Omental fat pad (tissue), 4 donors: ENCODE measurements around the gene PRXL2C. TPM values are rescaled to one million over a fixed set of nuclear protein-coding genes. Genes with fewer than 3 reads are reported as not detected.
A peak's percentile ranks its signal among the peaks of the same experiment; 100 is the strongest.

ENCODE experiments used
- ATAC-seq: fragments of 150-250 bp; one replicate; pipeline ENCODE4 v1.9.1; 2016; ENCODE audit warnings: mild to moderate bottlenecking, moderate library complexity; ENCODE audit not compliant: low FRiP score
- DNase-seq: peaks from one replicate; pipeline ENCODE4 v3.0.0-alpha.2; 2019; ENCODE audit warnings: low spot score
- CTCF ChIP-seq, 3 donors: fragments of 450-650 bp; IDR thresholded peaks; one replicate each; pipeline ENCODE4 v1.5.1; 2016 to 2017; ENCODE audit warnings: antibody characterized with exemption in 3 of 3, mild to moderate bottlenecking in 3 of 3, moderate library complexity in 2 of 3
- total RNA-seq, 4 donors: library from RNA; depleted of rRNA; stranded (reverse); fragments of >200 nt; gene quantifications; one replicate each; pipeline ENCODE4 v1.1.0, GENCODE V29; 2016

Gene PRXL2C
- total RNA-seq, 4 donors from 2014 or later = 16.2 to 31.3 (median 28.0) TPM

DNA sequence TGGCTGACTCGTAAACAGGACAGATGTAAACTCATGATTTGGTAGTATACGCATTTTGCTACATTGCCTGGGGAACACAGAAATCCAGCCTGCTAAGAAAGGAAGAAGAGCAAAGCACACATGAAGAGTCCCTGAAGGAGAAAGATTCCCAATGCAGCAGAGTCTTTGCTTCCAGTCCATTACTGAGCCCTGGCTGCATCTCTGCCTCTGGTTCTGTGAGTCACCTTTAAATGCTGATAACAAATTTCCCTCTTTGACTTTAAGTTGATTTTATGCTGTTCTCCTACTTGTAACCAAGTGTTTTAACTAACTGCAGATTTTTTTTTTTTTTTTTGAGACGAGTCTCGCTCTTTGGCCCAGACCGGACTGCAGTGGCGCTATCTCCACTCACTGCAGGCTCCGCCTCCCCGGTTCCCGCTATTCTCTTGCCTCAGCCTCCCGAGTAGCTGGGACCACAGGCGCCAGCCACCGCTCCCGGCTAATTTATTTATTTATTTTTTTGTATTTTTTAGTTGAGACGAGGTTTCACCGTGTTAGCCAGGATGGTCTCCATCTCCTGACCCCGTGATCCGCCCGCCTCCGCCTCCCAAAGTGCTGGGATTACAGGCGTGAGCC is 8.5 kb upstream of the PRXL2C start:
- no peak for TF ChIP-seq CTCF (IDR thresholded peaks at IDR 0.05)
- DNase-seq (no peak), ATAC-seq (no peak)

- TF ChIP-seq CTCF (IDR thresholded peaks at IDR 0.05) = no peak
- no peak for DNase-seq
- no peak for ATAC-seq
These were observed 6.6 kb upstream of the PRXL2C start for GRCh38 chr9:96661711-96662110.

GRCh38 chr9:96660692-96661248 is 5.7 kb upstream of the PRXL2C start:
- DNase-seq (no peak), ATAC-seq (no peak)
- no peak for TF ChIP-seq CTCF (IDR thresholded peaks at IDR 0.05)

DNA sequence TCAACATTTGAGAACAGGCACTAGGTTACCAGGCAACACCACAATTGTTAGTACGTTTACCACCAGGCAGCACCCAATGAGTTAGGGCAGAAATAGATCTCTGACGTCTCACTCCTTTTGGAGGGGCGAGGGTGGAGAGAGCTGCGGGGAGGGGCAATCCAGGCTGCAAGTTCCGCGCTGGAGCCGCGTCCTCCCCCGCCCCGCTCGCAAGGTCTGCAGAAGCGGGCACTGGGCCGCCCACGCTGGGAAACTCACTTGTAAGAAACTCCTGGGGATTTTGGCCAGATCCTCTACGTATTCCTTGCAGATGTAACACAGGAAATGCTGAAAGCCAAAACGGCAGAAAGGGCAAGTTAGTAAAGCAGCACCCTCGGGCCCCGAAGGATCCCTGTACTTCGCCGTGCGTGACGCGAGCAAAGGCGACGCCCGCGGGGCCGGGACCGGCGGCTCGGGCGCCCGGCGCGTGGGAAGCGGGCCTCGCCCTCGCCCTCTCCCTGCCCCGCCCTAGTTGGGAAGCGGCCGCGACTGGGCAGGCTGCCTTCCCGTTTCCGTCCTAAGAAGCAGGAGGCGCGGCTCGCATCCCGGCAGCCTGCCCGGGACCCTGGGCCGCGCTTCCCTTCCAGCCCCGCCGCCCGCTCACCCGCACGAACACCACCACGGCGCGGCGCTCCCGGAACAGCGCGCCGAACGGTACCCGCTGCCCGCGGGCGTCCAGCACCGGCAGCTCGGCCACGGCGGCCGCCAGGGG is 493 bp downstream of the PRXL2C start:
- ATAC-seq (peak; percentile 90), DNase-seq (peak; percentile 80)
- no peak for TF ChIP-seq CTCF (IDR thresholded peaks at IDR 0.05)

- TF ChIP-seq CTCF (IDR thresholded peaks at IDR 0.05) = no peak
These were observed 3.5 kb downstream of the PRXL2C start for GRCh38 chr9:96651626-96652025.

DNA sequence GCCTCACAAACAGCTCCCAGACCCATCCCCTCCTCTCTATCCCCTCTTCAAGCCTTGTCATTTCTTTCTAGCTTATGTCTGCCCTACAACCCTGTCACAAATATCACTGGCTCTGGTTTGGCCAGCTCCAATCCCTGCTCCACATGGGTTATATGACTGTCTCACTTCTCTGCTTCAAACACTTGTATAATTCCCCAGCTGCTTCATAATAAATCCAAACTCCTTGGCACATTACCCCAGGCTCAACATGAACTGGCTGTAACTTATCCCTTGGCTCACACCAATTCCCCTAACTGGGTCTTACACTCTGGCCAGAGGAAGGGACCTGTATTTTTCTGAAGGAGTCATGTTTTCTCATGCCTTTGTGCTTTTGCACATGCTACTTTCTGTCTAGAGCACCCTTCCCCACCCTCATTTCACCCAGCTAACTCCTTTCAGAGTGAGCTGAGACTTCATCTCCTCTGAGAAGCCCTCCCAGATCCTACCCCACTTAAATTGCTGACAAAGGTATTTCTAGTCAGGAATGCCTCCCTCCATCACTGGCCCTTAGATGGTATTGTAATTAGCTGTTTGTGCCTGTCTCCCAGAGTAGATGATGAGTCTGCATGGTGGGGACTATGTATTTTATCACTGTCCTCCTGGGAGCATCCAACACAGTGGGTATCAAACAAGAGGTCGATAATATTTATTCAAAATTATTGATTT is 5.3 kb downstream of the PRXL2C start:
- no peak for TF ChIP-seq CTCF (IDR thresholded peaks at IDR 0.05)
- no peak for ATAC-seq

More at GRCh38 chr9:96651626-96652025, 3.5 kb downstream of the PRXL2C start:
- DNase-seq (no peak), ATAC-seq (no peak)

More for the DNA sequence above, 5.3 kb downstream of the PRXL2C start:
- DNase-seq = no peak
